Parathyroid adenoma (tissue), 2 donors: ENCODE data around the gene FASTK.

Source experiments
- H2AFZ ChIP-seq: fragments of 300-600 bp; sonication (generic); one replicate; pipeline ENCODE4 v1.7.0; 2017; ENCODE audit warnings: antibody characterized with exemption, mild to moderate bottlenecking
- H3K27ac ChIP-seq: fragments of 300-600 bp; sonication (generic); one replicate; pipeline ENCODE4 v1.7.0; 2017
- H3K27me3 ChIP-seq: fragments of 300-600 bp; sonication (generic); one replicate; pipeline ENCODE4 v1.7.0; 2017; ENCODE audit warnings: low read length; ENCODE audit not compliant: control insufficient read depth, insufficient read depth
- H3K36me3 ChIP-seq: fragments of 300-600 bp; sonication (generic); one replicate; pipeline ENCODE4 v1.7.0; 2017; ENCODE audit warnings: low read length; ENCODE audit not compliant: control insufficient read depth, insufficient read depth
- H3K4me1 ChIP-seq: fragments of 300-600 bp; sonication (generic); one replicate; pipeline ENCODE4 v1.7.0; 2017; ENCODE audit warnings: control low read depth
- H3K4me2 ChIP-seq: fragments of 300-600 bp; sonication (generic); one replicate; pipeline ENCODE4 v1.7.0; 2017; ENCODE audit warnings: low read length
- H3K4me3 ChIP-seq: fragments of 300-600 bp; sonication (generic); one replicate; pipeline ENCODE4 v1.7.0; 2017; ENCODE audit warnings: low read depth, low read length
- H3K79me2 ChIP-seq: fragments of 300-600 bp; sonication (generic); one replicate; pipeline ENCODE4 v1.7.0; 2017; ENCODE audit warnings: control low read depth
- H3K9ac ChIP-seq: fragments of 300-600 bp; sonication (generic); one replicate; pipeline ENCODE4 v1.7.0; 2017; ENCODE audit warnings: mild to moderate bottlenecking
- H3K9me3 ChIP-seq: fragments of 300-600 bp; sonication (generic); one replicate; pipeline ENCODE4 v1.7.0; 2017; ENCODE audit warnings: low read length; ENCODE audit not compliant: control insufficient read depth
- CTCF ChIP-seq: fragments of 300-600 bp; sonication (generic); IDR thresholded peaks from one replicate; pipeline ENCODE4 v1.7.0; 2017; ENCODE audit warnings: antibody characterized with exemption, mild to moderate bottlenecking
- donor health status: primary hyperparathyroidism.

The FASTK gene

GRCh38 chr7:151080522-151081169 is at the start of gene FASTK:
FASTK (minus strand) TSS chr7:151080809; CDS start chr7:151080766, 43 bp downstream.
- peaks cover 35% of the 10 kb centered on the region for H3K4me1 ChIP-seq
- H2AFZ ChIP-seq = peak within 1 kb of the TSS; percentile 86
- peak within 1 kb of the TSS; percentile 98 for H3K4me2 ChIP-seq
- no peak for TF ChIP-seq CTCF
- H3K9me3 ChIP-seq = no peaks in the 10 kb centered on the region
- H3K27me3 ChIP-seq = no peaks in the 10 kb centered on the region
- peak within 1 kb of the TSS; percentile 89 for H3K4me3 ChIP-seq
- H3K36me3 ChIP-seq = no peaks in the 10 kb centered on the region
- peak within 1 kb of the TSS; percentile 94 for H3K9ac ChIP-seq
- H3K79me2 ChIP-seq = peaks cover 10% of the 10 kb centered on the region
- peak within 1 kb of the TSS; percentile 96 for H3K27ac ChIP-seq

- H3K9me3 ChIP-seq = no peaks in the 10 kb centered on the region
- H3K9ac ChIP-seq = no peak overlapping the region
- peaks cover 18% of the 10 kb centered on the region for H3K79me2 ChIP-seq
- no peak overlapping the region for H3K4me2 ChIP-seq
- H3K4me1 ChIP-seq = no peaks in the 10 kb centered on the region
- no peak for TF ChIP-seq CTCF
- no peaks in the 10 kb centered on the region for H3K27me3 ChIP-seq
- no peak overlapping the region for H3K4me3 ChIP-seq
- no peak overlapping the region for H2AFZ ChIP-seq
- H3K36me3 ChIP-seq = no peaks in the 10 kb centered on the region
- H3K27ac ChIP-seq = no peak overlapping the region
Observed at GRCh38 chr7:151129960-151130591, 49.5 kb upstream of the FASTK start.

GRCh38 chr7:151129117-151129959 is 48.7 kb upstream of the FASTK start:
- H3K27me3 ChIP-seq = no peaks in the 10 kb centered on the region
- H3K4me1 ChIP-seq = no peaks in the 10 kb centered on the region
- H2AFZ ChIP-seq = no peak overlapping the region
- TF ChIP-seq CTCF = no peak
- H3K9me3 ChIP-seq = no peaks in the 10 kb centered on the region
- no peak overlapping the region for H3K4me2 ChIP-seq
- no peaks in the 10 kb centered on the region for H3K36me3 ChIP-seq
- H3K4me3 ChIP-seq = no peak overlapping the region
- H3K27ac ChIP-seq = no peak overlapping the region
- no peak overlapping the region for H3K9ac ChIP-seq
- H3K79me2 ChIP-seq = peaks cover 26% of the 10 kb centered on the region

GRCh38 chr7:151128716-151129115 is 48.1 kb upstream of the FASTK start:
- no peaks in the 10 kb centered on the region for H3K9me3 ChIP-seq
- H3K4me2 ChIP-seq = no peak overlapping the region
- H3K79me2 ChIP-seq = peaks cover 29% of the 10 kb centered on the region
- H3K4me3 ChIP-seq = no peak overlapping the region
- no peaks in the 10 kb centered on the region for H3K36me3 ChIP-seq
- no peaks in the 10 kb centered on the region for H3K27me3 ChIP-seq
- no peak for TF ChIP-seq CTCF
- H3K4me1 ChIP-seq = no peaks in the 10 kb centered on the region
- no peak overlapping the region for H2AFZ ChIP-seq
- no peak overlapping the region for H3K9ac ChIP-seq
- no peak overlapping the region for H3K27ac ChIP-seq
